SIG-M5 treated with dmso at 0.1 percent for 504 hours (cell line): ENCODE data around the gene HAGHL.
"Not testable (repeated sequence)": the region's sequence is repeated elsewhere in the genome, so short reads cannot be mapped to it uniquely, and the experiment has no call there.

ENCODE experiments used
- DNase-seq: peaks from one replicate; lab custom pipeline; 2025; ENCODE audit not compliant: unreplicated experiment; lab: John Stamatoyannopoulos, UW

The HAGHL gene

DNA sequence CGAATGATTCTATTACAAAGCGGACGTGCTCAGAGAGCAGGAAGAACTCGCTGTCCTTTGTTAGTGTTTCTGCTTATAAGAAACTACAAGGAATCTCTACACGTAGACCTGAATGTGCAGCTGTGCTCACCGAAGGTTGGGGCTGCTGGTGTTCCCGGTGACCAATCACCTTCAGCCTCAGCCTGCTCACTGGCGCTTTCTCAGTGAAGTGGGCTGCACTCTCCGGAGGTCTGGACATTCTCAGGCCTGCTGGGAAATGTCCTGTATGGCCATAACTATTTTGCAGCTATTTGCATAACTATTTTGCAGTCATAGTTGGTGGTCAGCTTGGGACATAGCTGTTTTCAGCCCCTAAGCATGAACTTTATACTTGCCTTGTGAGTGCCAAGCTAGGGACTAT, 23.6 kb downstream of the HAGHL start:
- no peak for DNase-seq

- DNase-seq, result no peak
Measured at GRCh38 chr16:751152-752006, 24.5 kb downstream of the HAGHL start.

DNA sequence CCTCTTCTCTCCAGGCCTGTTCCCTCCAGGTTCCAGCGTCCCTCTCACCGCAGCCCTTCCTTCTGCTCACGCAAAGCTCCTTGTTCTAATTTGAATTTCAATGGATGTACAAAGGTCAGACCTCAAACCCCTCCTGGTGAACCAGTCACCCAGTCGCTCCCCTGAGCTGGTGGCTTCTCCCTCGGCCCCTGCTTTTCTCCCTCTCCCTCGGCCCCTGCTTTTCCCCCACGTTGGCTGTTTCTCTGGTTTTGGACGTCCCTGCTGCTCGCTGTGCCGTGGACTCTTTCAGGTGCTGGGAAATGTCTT, 25.1 kb downstream of the HAGHL start:
- DNase-seq, result no peak

- DNase-seq, result not testable (repeated sequence)
Measured at GRCh38 chr16:754121-754607, 27.3 kb downstream of the HAGHL start.

DNA sequence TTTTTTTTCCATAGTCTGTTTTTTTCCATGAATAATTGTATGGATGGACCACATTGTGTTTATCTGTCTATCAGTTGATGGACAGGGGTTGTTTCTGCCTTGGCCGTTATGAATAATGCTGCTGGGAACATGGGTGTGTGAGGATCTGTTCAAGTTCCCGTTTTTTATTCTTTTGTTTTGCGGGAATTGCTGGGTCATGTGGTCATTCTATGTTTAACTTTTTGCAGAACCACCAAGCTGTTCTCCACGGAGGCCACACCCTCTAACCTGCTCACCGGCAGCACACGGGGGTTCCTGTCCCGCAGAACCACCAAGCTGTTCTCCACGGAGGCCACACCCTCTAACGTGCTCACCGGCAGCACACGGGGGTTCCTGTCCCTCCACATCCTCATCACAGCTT, 27.8 kb downstream of the HAGHL start:
- peak; percentile 48 for DNase-seq

DNA sequence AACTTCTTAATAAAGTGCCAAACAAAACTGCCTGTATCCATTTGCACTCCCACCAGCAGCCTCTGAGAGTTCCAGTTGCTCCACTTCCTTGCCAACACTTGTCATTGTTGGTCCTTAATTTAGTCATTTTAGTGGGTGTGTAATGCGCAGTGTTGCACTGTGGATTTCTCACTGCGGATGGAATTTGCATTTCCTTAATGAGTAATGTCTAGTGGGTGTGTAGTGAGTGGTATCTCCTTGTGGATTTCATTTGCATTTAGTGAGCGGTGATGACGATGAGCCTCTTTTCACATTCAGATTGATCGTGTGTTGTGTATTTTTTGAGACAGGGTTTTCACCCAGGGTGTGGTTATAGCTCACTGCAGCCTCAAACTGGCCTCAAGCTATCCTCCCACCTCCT, 29.5 kb downstream of the HAGHL start:
- no peak for DNase-seq

DNA sequence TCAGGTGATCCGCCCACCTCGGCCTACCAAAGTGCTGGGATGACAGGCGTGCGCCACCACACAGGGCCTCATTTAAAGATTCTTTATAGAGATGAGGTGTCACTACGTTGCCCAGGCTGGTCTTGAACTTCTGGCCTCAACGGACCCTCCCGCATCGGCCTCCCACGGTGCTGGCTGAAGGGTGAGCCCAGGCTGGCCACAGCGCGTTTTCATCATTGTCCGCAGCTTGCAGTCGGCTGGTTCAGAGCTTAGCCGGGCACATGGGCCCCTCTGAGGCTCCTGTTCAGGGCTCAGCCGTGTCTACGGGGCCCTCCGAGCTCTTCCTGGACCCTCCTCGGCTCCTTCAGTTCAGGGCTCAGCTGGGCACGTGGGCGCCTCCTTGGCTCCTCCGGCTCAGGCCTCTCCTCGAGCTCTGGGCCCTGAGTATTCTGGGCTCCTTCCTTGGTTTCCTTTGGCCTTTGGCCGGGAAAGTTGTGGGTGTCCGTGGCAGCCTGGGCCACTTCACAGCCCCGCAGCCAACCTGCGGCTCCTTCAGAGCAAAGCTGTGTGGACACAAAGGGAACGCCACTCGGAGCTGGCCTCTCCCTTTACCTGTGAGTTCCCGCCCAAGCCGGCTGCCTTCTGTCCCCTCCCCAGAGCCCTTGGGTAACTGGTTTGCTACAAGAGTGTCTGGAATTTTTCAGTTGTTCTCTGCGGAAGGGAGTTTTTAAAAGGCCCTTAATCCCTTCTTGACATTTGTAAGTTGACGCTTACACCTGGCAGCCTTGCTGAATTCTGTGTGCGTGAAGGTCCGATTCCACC, 32.4 kb downstream of the HAGHL start:
- no peak for DNase-seq

DNA sequence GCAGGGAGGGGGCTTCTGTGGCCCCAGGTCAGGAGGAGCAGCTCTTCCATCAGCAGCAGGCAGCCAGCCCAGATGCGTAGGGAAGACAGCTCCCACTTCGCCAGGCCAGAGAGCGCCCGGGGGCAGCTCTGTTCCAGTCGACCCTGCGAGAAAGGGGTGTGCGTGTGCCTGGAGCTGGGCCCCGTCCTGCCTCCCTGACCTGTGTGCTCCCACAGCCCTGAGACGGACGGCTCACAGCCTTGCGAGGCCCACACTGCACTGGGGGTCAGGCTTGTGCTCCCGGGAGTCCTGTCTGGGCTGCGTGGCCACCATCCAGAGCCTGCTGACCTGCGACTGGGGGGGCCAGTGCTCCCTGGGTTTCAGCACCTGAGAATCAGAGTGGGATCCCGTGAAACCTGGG, 33.2 kb downstream of the HAGHL start:
- no peak for DNase-seq

- DNase-seq, result no peak
Measured at GRCh38 chr16:760545-761343, 33.8 kb downstream of the HAGHL start, which contains the start of gene MSLN. Gene MSLN, plus strand, starts transcription at chr16:760734. Its CDS starts 1,947 bp downstream, at chr16:762681.

DNA sequence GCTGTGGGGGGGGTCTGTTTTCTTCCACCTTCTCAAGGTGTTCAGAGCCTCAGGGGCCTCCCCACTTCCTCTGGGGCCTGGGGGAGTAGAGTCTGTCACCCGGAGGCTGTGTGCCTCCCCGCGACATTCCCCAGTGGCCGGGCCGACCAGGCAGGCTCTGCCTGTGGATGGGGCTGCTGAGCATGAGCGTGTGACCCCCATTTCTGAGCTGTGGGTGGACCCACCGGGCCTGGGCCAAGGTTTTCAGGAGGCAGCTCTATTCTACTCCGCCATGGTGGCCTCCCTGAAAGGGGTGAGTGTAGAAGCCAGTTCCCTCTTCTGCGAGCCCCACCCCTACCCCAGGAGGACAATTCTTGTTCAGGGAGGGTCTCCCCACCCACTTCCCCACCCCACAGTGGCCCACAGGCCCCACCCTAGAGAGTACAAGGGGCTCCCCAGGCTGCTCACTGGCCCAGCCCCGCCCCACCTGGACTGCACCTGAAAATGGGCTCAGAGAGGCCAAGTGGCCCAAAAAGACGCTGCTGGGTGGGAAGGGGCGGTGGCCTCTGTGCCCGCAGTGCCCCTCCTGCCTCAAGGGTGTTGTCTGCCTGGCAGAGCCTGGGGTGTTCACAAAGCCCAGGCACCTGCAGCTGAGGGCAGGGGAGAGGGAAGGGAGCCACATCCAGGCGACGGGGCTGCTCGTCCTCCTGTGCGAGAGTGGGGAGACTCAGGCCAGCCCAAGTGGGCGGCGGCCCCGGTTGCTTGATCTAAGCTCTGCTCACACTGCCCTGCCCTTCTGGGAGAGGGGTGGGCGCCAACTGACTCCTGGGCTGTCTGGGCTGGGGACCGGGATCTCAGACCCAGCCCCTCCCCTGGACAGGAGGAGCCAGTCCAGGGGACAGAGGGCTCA, 35.0 kb downstream of the HAGHL start:
- DNase-seq, result no peak

DNA sequence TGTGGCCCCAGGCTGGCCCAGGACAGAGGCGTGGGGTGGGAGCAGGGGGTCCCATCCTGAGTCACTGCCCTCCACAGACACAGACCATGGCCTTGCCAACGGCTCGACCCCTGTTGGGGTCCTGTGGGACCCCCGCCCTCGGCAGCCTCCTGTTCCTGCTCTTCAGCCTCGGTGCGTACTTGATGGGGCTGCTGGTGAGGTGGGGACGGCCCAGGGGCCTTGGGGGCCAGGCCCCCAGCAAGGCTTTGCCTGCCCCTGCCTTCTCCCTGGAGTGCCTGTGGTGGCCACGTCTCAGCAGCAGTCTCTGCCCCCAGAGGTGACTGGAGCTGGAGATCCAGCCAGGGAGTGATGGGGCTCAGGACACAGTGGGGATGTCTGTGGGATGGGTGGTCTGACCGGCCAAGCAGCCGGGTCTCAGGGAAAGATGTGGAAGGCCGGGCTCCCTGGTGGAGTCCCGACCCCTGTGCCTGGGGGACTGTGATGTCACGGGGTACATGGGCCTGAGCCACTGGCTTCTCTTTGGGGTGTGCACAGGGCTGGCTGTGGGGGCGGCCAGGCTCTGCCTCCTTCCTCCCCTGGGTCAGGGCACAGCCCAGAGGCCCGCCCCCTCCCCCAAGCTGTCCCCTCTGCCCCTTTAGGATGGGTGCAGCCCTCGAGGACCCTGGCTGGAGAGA, 35.8 kb downstream of the HAGHL start:
- no peak for DNase-seq

GRCh38 chr16:763369-764183, 36.7 kb downstream of the HAGHL start:
- DNase-seq, result no peak

DNA sequence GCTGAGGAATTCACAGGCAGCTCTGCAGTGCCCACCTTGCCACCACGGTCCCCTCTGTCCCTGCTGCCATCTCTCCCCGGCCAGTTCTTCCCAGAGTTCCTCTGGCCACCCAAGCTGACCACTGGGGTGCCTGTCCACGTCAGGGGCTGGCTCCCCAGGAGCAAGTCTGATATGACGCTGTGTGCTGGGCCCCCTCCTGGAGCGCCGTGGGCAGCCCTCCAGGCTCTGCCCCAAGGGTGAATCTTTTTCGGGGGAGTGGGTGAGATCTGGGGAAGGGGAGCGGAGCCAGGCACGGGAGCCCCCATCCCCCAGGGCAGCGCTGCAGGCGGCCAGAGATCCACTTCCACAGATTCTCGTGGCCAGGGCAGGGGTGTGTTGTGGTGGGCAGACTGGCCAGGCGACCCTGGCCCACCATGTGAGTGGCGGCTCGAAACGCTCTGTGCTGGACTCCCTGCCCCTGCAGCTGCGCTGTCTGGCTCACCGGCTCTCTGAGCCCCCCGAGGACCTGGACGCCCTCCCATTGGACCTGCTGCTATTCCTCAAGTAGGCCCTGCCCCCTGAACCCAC, 37.4 kb downstream of the HAGHL start:
- no peak for DNase-seq

DNA sequence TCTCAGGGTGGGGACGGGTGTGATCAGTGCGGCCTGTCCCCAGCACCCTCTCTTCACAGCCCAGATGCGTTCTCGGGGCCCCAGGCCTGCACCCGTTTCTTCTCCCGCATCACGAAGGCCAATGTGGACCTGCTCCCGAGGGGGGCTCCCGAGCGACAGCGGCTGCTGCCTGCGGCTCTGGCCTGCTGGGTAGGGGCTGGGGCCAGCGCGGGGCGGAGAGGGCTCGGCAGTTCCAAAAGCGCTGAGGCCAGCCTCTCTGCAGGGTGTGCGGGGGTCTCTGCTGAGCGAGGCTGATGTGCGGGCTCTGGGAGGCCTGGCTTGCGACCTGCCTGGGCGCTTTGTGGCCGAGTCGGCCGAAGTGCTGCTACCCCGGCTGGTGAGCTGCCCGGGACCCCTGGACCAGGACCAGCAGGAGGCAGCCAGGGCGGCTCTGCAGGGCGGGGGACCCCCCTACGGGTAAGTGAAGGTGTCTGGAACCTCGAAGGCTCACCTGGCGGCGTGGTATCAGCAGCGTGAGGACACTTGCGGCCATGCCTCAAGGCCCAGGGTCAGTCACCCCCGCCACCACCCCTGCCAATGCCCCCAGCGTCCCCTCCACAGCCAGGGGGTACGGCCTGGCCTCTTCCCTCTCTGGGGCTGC, 38.1 kb downstream of the HAGHL start:
- DNase-seq, result no peak

DNA sequence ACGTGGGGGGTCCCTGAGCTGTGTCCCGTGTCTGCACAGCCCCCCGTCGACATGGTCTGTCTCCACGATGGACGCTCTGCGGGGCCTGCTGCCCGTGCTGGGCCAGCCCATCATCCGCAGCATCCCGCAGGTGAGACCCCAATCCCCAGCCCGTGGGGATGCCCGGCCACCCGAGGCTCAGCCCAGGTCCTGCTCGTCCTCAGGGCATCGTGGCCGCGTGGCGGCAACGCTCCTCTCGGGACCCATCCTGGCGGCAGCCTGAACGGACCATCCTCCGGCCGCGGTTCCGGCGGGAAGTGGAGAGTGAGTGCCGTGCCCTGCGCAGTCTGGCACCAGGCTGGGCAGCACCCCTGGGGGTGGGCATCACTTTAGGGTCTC, 38.6 kb downstream of the HAGHL start:
- DNase-seq, result no peak

- no peak for DNase-seq
Measured at GRCh38 chr16:766008-766819, 39.3 kb downstream of the HAGHL start.
